ENCODE measurements around the gene MUC13.

MUC13 gene

GRCh38 chr3:124918524-124918923 is 16.0 kb downstream of the MUC13 start:
- H3K4me3 ChIP-seq (ENCODE audit: low read length in 2 of 2) = no peak overlapping the region
- no peak for DNase-seq (ENCODE audit: low spot score)
- no peak overlapping the region for H3K23ac ChIP-seq (ENCODE audit: low read depth, low read length, poor library complexity)
- no peaks in the 10 kb centered on the region for H3K79me1 ChIP-seq (ENCODE audit: low read depth, low read length)
- no peak overlapping the region for H4K8ac ChIP-seq (ENCODE audit: low read depth, low read length)
- no peak overlapping the region for H2BK120ac ChIP-seq (ENCODE audit: low read depth, low read length)
- H2BK5ac ChIP-seq (ENCODE audit: low read length) = no peak overlapping the region
- no peak overlapping the region for H3K18ac ChIP-seq (ENCODE audit: low read length)
- no peak overlapping the region for H2AFZ ChIP-seq (ENCODE audit: low read length)
- no peak overlapping the region for H2BK15ac ChIP-seq (ENCODE audit: low read length)
- no peak overlapping the region for H2AK5ac ChIP-seq (ENCODE audit: low read depth, low read length)
- no peaks in the 10 kb centered on the region for H3K9me3 ChIP-seq (replicated peaks in 1 of 2; ENCODE audit: control insufficient read depth in 2 of 2, insufficient read depth in 1 of 2, low read depth in 1 of 2, low read length in 2 of 2)
- H2BK12ac ChIP-seq (ENCODE audit: low read length) = no peak overlapping the region
- no peak overlapping the region for H3K9ac ChIP-seq (ENCODE audit: low read depth, low read length, poor library complexity)
- H4K91ac ChIP-seq (ENCODE audit: low read depth, low read length, poor library complexity) = no peak overlapping the region
- H3K4me1 ChIP-seq (ENCODE audit: control insufficient read depth in 2 of 2, insufficient read depth in 1 of 2, low read depth in 1 of 2, low read length in 2 of 2) = no peaks in the 10 kb centered on the region
- H3K27ac ChIP-seq (replicated peaks; ENCODE audit: low read length) = no peak overlapping the region
- peaks cover 0 to 26% (median 0%) of the 10 kb centered on the region in 3 experiments for H3K27me3 ChIP-seq (ENCODE audit: control insufficient read depth in 3 of 3, insufficient read depth in 3 of 3, low read depth in 1 of 3, low read length in 3 of 3)
- H3K4me2 ChIP-seq (ENCODE audit: insufficient read depth, low read length, poor library complexity, severe bottlenecking) = no peak overlapping the region
- H3K4ac ChIP-seq (ENCODE audit: low read length) = no peak overlapping the region
- H3K36me3 ChIP-seq (replicated peaks in 1 of 2; ENCODE audit: control insufficient read depth in 2 of 2, insufficient read depth in 2 of 2, low read length in 2 of 2) = no peaks in the 10 kb centered on the region
- WGBS, 2 donors (ENCODE audit: extremely low coverage in 2 of 2, insufficient read length in 2 of 2, insufficient replicate concordance in 1 of 2) = no CpG with 5 or more reads among the region's 2 CpGs
- H3K14ac ChIP-seq (ENCODE audit: low read length) = no peak overlapping the region

GRCh38 chr3:124916837-124917409 is 17.6 kb downstream of the MUC13 start:
- Histone ChIP-seq H3K9ac (ENCODE audit: low read depth, low read length, poor library complexity) (no peak overlapping the region), H3K4me3 (ENCODE audit: low read length in 2 of 2) (no peak overlapping the region), H3K23ac (ENCODE audit: low read depth, low read length, poor library complexity) (no peak overlapping the region), H2BK120ac (ENCODE audit: low read depth, low read length) (no peak overlapping the region), H4K8ac (ENCODE audit: low read depth, low read length) (no peak overlapping the region), H2BK5ac (ENCODE audit: low read length) (no peak overlapping the region), H2AFZ (ENCODE audit: low read length) (peak overlapping the region; percentile 50), H3K4me2 (ENCODE audit: insufficient read depth, low read length, poor library complexity, severe bottlenecking) (no peak overlapping the region), H2BK15ac (ENCODE audit: low read length) (no peak overlapping the region), H3K79me1 (ENCODE audit: low read depth, low read length) (no peaks in the 10 kb centered on the region), H3K27ac (replicated peaks; ENCODE audit: low read length) (no peak overlapping the region), H3K18ac (ENCODE audit: low read length) (peak overlapping the region; percentile 40), H3K27me3 (ENCODE audit: control insufficient read depth in 3 of 3, insufficient read depth in 3 of 3, low read depth in 1 of 3, low read length in 3 of 3) (peaks cover 0 to 26% (median 0%) of the 10 kb centered on the region in 3 experiments), H3K36me3 (replicated peaks in 1 of 2; ENCODE audit: control insufficient read depth in 2 of 2, insufficient read depth in 2 of 2, low read length in 2 of 2) (no peaks in the 10 kb centered on the region), H3K9me3 (replicated peaks in 1 of 2; ENCODE audit: control insufficient read depth in 2 of 2, insufficient read depth in 1 of 2, low read depth in 1 of 2, low read length in 2 of 2) (no peaks in the 10 kb centered on the region), H4K91ac (ENCODE audit: low read depth, low read length, poor library complexity) (no peak overlapping the region), H2BK12ac (ENCODE audit: low read length) (no peak overlapping the region), H3K14ac (ENCODE audit: low read length) (no peak overlapping the region), H3K4ac (ENCODE audit: low read length) (no peak overlapping the region), H3K4me1 (ENCODE audit: control insufficient read depth in 2 of 2, insufficient read depth in 1 of 2, low read depth in 1 of 2, low read length in 2 of 2) (no peaks in the 10 kb centered on the region), H2AK5ac (ENCODE audit: low read depth, low read length) (no peak overlapping the region)
- no peak for DNase-seq (ENCODE audit: low spot score)
- WGBS, 2 donors (ENCODE audit: extremely low coverage in 2 of 2, insufficient read length in 2 of 2, insufficient replicate concordance in 1 of 2) = no CpG with 5 or more reads among the region's 8 CpGs

- WGBS, 2 donors (ENCODE audit: extremely low coverage in 2 of 2, insufficient read length in 2 of 2, insufficient replicate concordance in 1 of 2) = no CpG with 5 or more reads among the region's 3 CpGs
- Histone ChIP-seq H3K9me3 (replicated peaks in 1 of 2; ENCODE audit: control insufficient read depth in 2 of 2, insufficient read depth in 1 of 2, low read depth in 1 of 2, low read length in 2 of 2) (no peaks in the 10 kb centered on the region), H3K4ac (ENCODE audit: low read length) (no peak overlapping the region), H3K18ac (ENCODE audit: low read length) (no peak overlapping the region), H3K4me1 (ENCODE audit: control insufficient read depth in 2 of 2, insufficient read depth in 1 of 2, low read depth in 1 of 2, low read length in 2 of 2) (no peaks in the 10 kb centered on the region), H3K9ac (ENCODE audit: low read depth, low read length, poor library complexity) (no peak overlapping the region), H2BK12ac (ENCODE audit: low read length) (no peak overlapping the region), H2BK120ac (ENCODE audit: low read depth, low read length) (no peak overlapping the region), H3K36me3 (replicated peaks in 1 of 2; ENCODE audit: control insufficient read depth in 2 of 2, insufficient read depth in 2 of 2, low read length in 2 of 2) (no peaks in the 10 kb centered on the region), H3K27me3 (ENCODE audit: control insufficient read depth in 3 of 3, insufficient read depth in 3 of 3, low read depth in 1 of 3, low read length in 3 of 3) (peaks cover 0 to 26% (median 0%) of the 10 kb centered on the region in 3 experiments), H2AFZ (ENCODE audit: low read length) (no peak overlapping the region), H2AK5ac (ENCODE audit: low read depth, low read length) (no peak overlapping the region), H4K91ac (ENCODE audit: low read depth, low read length, poor library complexity) (no peak overlapping the region), H3K4me2 (ENCODE audit: insufficient read depth, low read length, poor library complexity, severe bottlenecking) (no peak overlapping the region), H3K14ac (ENCODE audit: low read length) (no peak overlapping the region), H3K4me3 (ENCODE audit: low read length in 2 of 2) (no peak overlapping the region), H3K79me1 (ENCODE audit: low read depth, low read length) (no peaks in the 10 kb centered on the region), H3K23ac (ENCODE audit: low read depth, low read length, poor library complexity) (no peak overlapping the region), H2BK5ac (ENCODE audit: low read length) (no peak overlapping the region), H3K27ac (replicated peaks; ENCODE audit: low read length) (no peak overlapping the region), H2BK15ac (ENCODE audit: low read length) (no peak overlapping the region), H4K8ac (ENCODE audit: low read depth, low read length) (no peak overlapping the region)
- DNase-seq (ENCODE audit: low spot score) = no peak
Observed at GRCh38 chr3:124915254-124915653, 19.3 kb downstream of the MUC13 start.

- no peak overlapping the region for H2BK120ac ChIP-seq (ENCODE audit: low read depth, low read length)
- H3K4me3 ChIP-seq (ENCODE audit: low read length in 2 of 2) = no peak overlapping the region
- H3K4me2 ChIP-seq (ENCODE audit: insufficient read depth, low read length, poor library complexity, severe bottlenecking) = no peak overlapping the region
- peak overlapping the region; percentile 30 for H3K27ac ChIP-seq (replicated peaks; ENCODE audit: low read length)
- H3K4me1 ChIP-seq (ENCODE audit: control insufficient read depth in 2 of 2, insufficient read depth in 1 of 2, low read depth in 1 of 2, low read length in 2 of 2) = peaks cover 0 to 6% of the 10 kb centered on the region in 2 donors
- no CpG with 5 or more reads among the region's 9 CpGs for WGBS, 2 donors (ENCODE audit: extremely low coverage in 2 of 2, insufficient read length in 2 of 2, insufficient replicate concordance in 1 of 2)
- no peak overlapping the region for H3K9ac ChIP-seq (ENCODE audit: low read depth, low read length, poor library complexity)
- no peak overlapping the region for H4K91ac ChIP-seq (ENCODE audit: low read depth, low read length, poor library complexity)
- no peak overlapping the region for H3K14ac ChIP-seq (ENCODE audit: low read length)
- no peak overlapping the region for H2BK12ac ChIP-seq (ENCODE audit: low read length)
- peaks cover 0 to 28% (median 0%) of the 10 kb centered on the region in 3 experiments for H3K27me3 ChIP-seq (ENCODE audit: control insufficient read depth in 3 of 3, insufficient read depth in 3 of 3, low read depth in 1 of 3, low read length in 3 of 3)
- no peaks in the 10 kb centered on the region for H3K9me3 ChIP-seq (replicated peaks in 1 of 2; ENCODE audit: control insufficient read depth in 2 of 2, insufficient read depth in 1 of 2, low read depth in 1 of 2, low read length in 2 of 2)
- H2AFZ ChIP-seq (ENCODE audit: low read length) = no peak overlapping the region
- no peaks in the 10 kb centered on the region for H3K36me3 ChIP-seq (replicated peaks in 1 of 2; ENCODE audit: control insufficient read depth in 2 of 2, insufficient read depth in 2 of 2, low read length in 2 of 2)
- H3K79me1 ChIP-seq (ENCODE audit: low read depth, low read length) = no peaks in the 10 kb centered on the region
- no peak overlapping the region for H3K23ac ChIP-seq (ENCODE audit: low read depth, low read length, poor library complexity)
- H4K8ac ChIP-seq (ENCODE audit: low read depth, low read length) = no peak overlapping the region
- DNase-seq (ENCODE audit: low spot score) = no peak
- H2BK15ac ChIP-seq (ENCODE audit: low read length) = no peak overlapping the region
- H3K18ac ChIP-seq (ENCODE audit: low read length) = no peak overlapping the region
- no peak overlapping the region for H3K4ac ChIP-seq (ENCODE audit: low read length)
- no peak overlapping the region for H2AK5ac ChIP-seq (ENCODE audit: low read depth, low read length)
- no peak overlapping the region for H2BK5ac ChIP-seq (ENCODE audit: low read length)
Observed at GRCh38 chr3:124907957-124908356, 26.6 kb downstream of the MUC13 start.

Data from neuronal stem cell (in vitro differentiated cells).